ENCODE data around the gene HYPK.

The HYPK gene

GRCh38 chr15:43771816-43772215 is 28.6 kb upstream of the HYPK start:
- TF ChIP-seq CTCF (IDR thresholded peaks at IDR 0.05; ENCODE audit: low read depth, low read length): no peak
- Histone ChIP-seq H3K27me3 (ENCODE audit: insufficient read depth, low read depth, severe bottlenecking) (no peaks in the 10 kb centered on the region), H3K36me3 (peaks cover 68% of the 10 kb centered on the region), H3K4me3 (ENCODE audit: low read depth, low read length) (no peak overlapping the region), H3K9me3 (ENCODE audit: severe bottlenecking) (no peaks in the 10 kb centered on the region), H3K27ac (no peak overlapping the region)
- no peak for DNase-seq

DNA sequence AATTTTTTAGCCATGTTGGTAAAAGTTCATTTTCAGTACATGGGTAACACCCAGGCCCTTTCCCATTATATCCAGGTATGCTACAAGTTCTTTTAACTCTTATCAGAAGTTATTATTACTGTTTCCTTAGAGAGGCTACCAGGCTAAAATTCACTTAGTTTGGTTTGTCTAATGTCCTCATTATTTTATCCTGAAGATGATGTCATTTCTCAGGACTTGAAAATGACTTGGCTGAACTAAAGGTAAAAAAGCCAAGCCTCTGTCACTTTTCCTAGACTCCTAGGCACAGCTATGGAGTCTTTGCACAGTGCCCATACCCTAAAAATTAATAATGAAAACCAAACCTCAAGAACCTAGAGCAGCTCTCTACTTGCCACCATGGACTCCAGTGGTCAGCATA is 27.8 kb upstream of the HYPK start:
- Histone ChIP-seq H3K27me3 (ENCODE audit: insufficient read depth, low read depth, severe bottlenecking) (no peaks in the 10 kb centered on the region), H3K27ac (no peak overlapping the region), H3K36me3 (peaks cover 61% of the 10 kb centered on the region), H3K9me3 (ENCODE audit: severe bottlenecking) (no peaks in the 10 kb centered on the region), H3K4me3 (ENCODE audit: low read depth, low read length) (no peak overlapping the region)
- DNase-seq: no peak
- TF ChIP-seq CTCF (IDR thresholded peaks at IDR 0.05; ENCODE audit: low read depth, low read length): no peak

- H3K9me3 ChIP-seq (ENCODE audit: severe bottlenecking): no peaks in the 10 kb centered on the region
- peaks cover 51% of the 10 kb centered on the region for H3K36me3 ChIP-seq
- H3K27me3 ChIP-seq (ENCODE audit: insufficient read depth, low read depth, severe bottlenecking): no peaks in the 10 kb centered on the region
- H3K4me3 ChIP-seq (ENCODE audit: low read depth, low read length): no peak overlapping the region
- no peak overlapping the region for H3K27ac ChIP-seq
- no peak for DNase-seq
- TF ChIP-seq CTCF (IDR thresholded peaks at IDR 0.05; ENCODE audit: low read depth, low read length): no peak
These were observed 26.3 kb upstream of the HYPK start for GRCh38 chr15:43774062-43774461.

- Histone ChIP-seq H3K27me3 (ENCODE audit: insufficient read depth, low read depth, severe bottlenecking) (no peaks in the 10 kb centered on the region), H3K36me3 (peaks cover 37% of the 10 kb centered on the region), H3K9me3 (ENCODE audit: severe bottlenecking) (no peaks in the 10 kb centered on the region), H3K4me3 (ENCODE audit: low read depth, low read length) (no peak overlapping the region), H3K27ac (peak overlapping the region; percentile 14; the same call in 1 of the 2 replicates)
- peak; percentile 79 for DNase-seq
- TF ChIP-seq CTCF (IDR thresholded peaks at IDR 0.05; ENCODE audit: low read depth, low read length): peak; percentile 82
These were observed 24.9 kb upstream of the HYPK start for GRCh38 chr15:43775411-43775965.

- DNase-seq: no peak
- TF ChIP-seq CTCF (IDR thresholded peaks at IDR 0.05; ENCODE audit: low read depth, low read length): no peak
- peaks cover 29% of the 10 kb centered on the region for H3K36me3 ChIP-seq
These were observed 24.2 kb upstream of the HYPK start for GRCh38 chr15:43776101-43776717.

More at GRCh38 chr15:43776101-43776717, 24.2 kb upstream of the HYPK start:
- Histone ChIP-seq H3K4me3 (ENCODE audit: low read depth, low read length) (no peak overlapping the region), H3K27me3 (ENCODE audit: insufficient read depth, low read depth, severe bottlenecking) (no peaks in the 10 kb centered on the region), H3K9me3 (ENCODE audit: severe bottlenecking) (no peaks in the 10 kb centered on the region), H3K27ac (no peak overlapping the region)

All from WERI-Rb-1 (cell line).